ENCODE measurements around the gene ABI3. TPM values are rescaled to one million over a fixed set of nuclear protein-coding genes. Genes with fewer than 3 reads are reported as not detected.

Gene ABI3
- total RNA-seq, 2 donors from 2014 or later: 3.0 to 9.0 TPM

DNA sequence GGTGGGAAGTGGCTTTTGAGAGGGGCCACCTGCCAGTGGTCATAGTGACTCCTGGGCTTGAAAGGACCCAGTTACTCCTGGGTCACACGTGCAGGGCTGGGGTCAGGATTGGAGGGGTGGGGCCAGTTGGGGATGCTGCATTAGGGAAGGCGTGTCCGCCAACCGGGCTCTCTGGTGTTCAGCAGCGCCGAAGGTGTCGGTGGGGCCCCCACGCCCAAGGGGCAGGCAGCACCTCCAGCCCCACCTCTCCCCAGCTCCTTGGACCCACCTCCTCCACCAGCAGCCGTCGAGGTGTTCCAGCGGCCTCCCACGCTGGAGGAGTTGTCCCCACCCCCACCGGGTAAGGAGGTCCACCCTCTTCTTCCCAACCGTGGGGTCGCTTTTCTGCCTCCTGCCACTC, 9.5 kb downstream of the ABI3 start:
- Histone ChIP-seq H3K4me3 (no peak overlapping the region), H3K27me3 (replicated peaks; ENCODE audit: insufficient read depth) (peaks cover 2% of the 10 kb centered on the region), H3K4me1 (replicated peaks) (no peaks in the 10 kb centered on the region), H3K9me3 (no peaks in the 10 kb centered on the region), H3K27ac (no peak overlapping the region), H3K36me3 (no peaks in the 10 kb centered on the region)
- 68% methylated on average over 15 of the region's 15 CpGs for WGBS
- no peak for DNase-seq (ENCODE audit: low spot score)
- no peak for TF ChIP-seq POLR2AphosphoS5 (IDR thresholded peaks at IDR 0.05)
- no peak for TF ChIP-seq CTCF (IDR thresholded peaks at IDR 0.05)
- no peak for TF ChIP-seq POLR2A (IDR thresholded peaks at IDR 0.05)
- intact Hi-C loops (cut with DNase I): no loop called here

DNA sequence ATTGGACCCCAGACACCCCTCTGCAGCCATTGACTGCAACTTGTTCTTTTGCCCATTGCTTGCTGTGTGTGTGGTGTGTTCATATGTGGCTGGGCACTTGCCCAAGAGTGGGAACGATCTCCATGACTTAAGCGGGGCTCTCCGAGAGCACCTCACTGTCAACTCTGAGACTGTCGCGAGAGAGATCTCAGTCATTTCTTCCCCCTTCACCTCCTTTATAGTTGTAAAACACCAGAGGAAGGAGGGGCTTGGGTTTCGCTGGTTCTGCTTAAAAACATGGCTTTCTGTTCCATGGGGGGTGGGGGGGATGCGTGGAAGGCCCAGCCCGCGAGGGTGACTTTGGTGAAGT, 12.6 kb downstream of the ABI3 start:
- H3K27me3 ChIP-seq (replicated peaks; ENCODE audit: insufficient read depth): peaks cover 2% of the 10 kb centered on the region
- WGBS: 8% methylated on average over 9 of the region's 9 CpGs
- TF ChIP-seq POLR2A (IDR thresholded peaks at IDR 0.05) (no peak), CTCF (IDR thresholded peaks at IDR 0.05) (no peak), POLR2AphosphoS5 (IDR thresholded peaks at IDR 0.05) (no peak)
- H3K4me3 ChIP-seq: no peak overlapping the region
- H3K9me3 ChIP-seq: no peaks in the 10 kb centered on the region
- intact Hi-C loops (cut with DNase I): no loop called here
- H3K36me3 ChIP-seq: no peaks in the 10 kb centered on the region
- no peak overlapping the region for H3K27ac ChIP-seq
- no peaks in the 10 kb centered on the region for H3K4me1 ChIP-seq (replicated peaks)
- DNase-seq (ENCODE audit: low spot score): no peak

GRCh38 chr17:49223517-49224197, 13.2 kb downstream of the ABI3 start:
- H3K27me3 ChIP-seq (replicated peaks; ENCODE audit: insufficient read depth): peaks cover 2% of the 10 kb centered on the region
- intact Hi-C loops (cut with DNase I): no loop called here
- H3K36me3 ChIP-seq: no peaks in the 10 kb centered on the region
- no peaks in the 10 kb centered on the region for H3K9me3 ChIP-seq
- TF ChIP-seq CTCF (IDR thresholded peaks at IDR 0.05) (peak; percentile 65 to 74 (median 69)), POLR2AphosphoS5 (IDR thresholded peaks at IDR 0.05) (no peak)
- 2% methylated on average over 31 of the region's 31 CpGs for WGBS
- peak; percentile 13 for DNase-seq (ENCODE audit: low spot score)
- H3K4me1 ChIP-seq (replicated peaks): no peaks in the 10 kb centered on the region
- no peak overlapping the region for H3K27ac ChIP-seq
- no peak overlapping the region for H3K4me3 ChIP-seq

DNA sequence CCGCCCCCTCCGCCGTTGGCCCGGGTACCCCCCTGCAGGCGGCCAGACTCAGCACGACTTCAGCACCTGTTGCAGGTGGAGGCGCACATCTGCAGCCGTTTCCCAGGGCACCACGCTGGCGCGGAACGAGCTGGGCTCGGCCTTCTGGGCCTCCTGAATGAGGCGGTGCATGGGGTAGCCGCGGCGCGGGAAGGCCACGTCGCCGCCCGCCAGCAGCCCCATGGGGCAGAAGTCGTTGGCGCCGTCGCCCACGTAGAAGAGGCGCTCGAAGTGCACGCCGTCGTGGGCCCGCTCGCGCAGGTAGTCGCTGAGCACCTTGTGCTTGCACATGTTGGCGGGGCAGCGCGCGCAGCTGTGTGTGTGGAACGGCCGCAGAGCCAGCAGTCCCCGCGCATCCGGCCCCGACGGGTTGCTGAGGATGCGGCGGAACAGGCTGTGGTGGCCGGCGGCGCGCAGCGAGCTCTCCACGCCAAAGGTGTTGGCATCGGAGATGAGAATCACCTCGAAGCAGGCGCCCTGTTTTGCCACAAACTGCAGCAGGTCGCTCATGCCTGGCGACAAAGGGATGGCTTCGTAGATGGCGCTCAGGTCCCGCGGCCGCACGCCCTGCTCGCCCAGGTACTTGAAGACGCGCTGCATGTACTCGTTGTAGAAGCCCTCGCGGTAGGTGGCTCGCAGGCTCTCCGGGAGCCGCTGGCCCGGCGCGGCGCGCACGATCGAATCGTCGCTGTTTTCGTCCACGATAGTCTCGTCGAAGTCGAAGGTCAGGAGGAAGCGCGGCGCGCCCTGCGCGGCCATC, 13.9 kb downstream of the ABI3 start:
- H3K27me3 ChIP-seq (replicated peaks; ENCODE audit: insufficient read depth): peaks cover 2% of the 10 kb centered on the region
- intact Hi-C loops (cut with DNase I): no loop called here
- H3K27ac ChIP-seq: no peak overlapping the region
- DNase-seq (ENCODE audit: low spot score): peak; percentile 10
- no peaks in the 10 kb centered on the region for H3K4me1 ChIP-seq (replicated peaks)
- H3K4me3 ChIP-seq: no peak overlapping the region
- H3K9me3 ChIP-seq: no peaks in the 10 kb centered on the region
- H3K36me3 ChIP-seq: no peaks in the 10 kb centered on the region
- WGBS: 2% methylated on average over 41 of the region's 95 CpGs
- TF ChIP-seq POLR2AphosphoS5 (IDR thresholded peaks at IDR 0.05): no peak
- TF ChIP-seq POLR2A (IDR thresholded peaks at IDR 0.05): no peak
- TF ChIP-seq CTCF (IDR thresholded peaks at IDR 0.05): no peak

DNA sequence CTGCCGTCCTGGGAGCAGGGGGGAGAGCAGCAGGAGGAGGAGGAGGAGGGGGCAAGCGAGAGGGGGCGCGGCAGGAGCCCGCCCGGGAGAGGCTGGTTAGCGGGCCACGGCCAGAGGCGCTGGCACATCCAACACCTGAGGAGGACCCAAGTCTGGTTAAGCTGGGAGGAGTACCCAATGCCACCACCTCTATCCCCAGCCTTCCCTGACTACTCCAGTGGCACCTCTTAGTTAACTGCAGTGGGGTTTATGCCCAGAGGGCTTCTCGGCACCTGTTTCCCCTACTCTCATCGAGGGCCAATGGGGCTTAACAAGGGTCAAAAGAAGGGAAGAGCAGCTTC, 14.5 kb downstream of the ABI3 start:
- peaks cover 3% of the 10 kb centered on the region for H3K4me1 ChIP-seq (replicated peaks)
- 29% methylated on average over 11 of the region's 11 CpGs for whole genome bisulfite sequencing
- peaks cover 1% of the 10 kb centered on the region for H3K27me3 ChIP-seq (replicated peaks; ENCODE audit: insufficient read depth)
- no peak for DNase-seq (ENCODE audit: low spot score)
- H3K9me3 ChIP-seq: no peaks in the 10 kb centered on the region
- intact Hi-C loops (cut with DNase I): no loop called here
- no peak overlapping the region for H3K4me3 ChIP-seq
- H3K27ac ChIP-seq: no peak overlapping the region
- TF ChIP-seq POLR2A (IDR thresholded peaks at IDR 0.05): no peak
- no peak for TF ChIP-seq CTCF (IDR thresholded peaks at IDR 0.05)
- TF ChIP-seq POLR2AphosphoS5 (IDR thresholded peaks at IDR 0.05): no peak
- H3K36me3 ChIP-seq: no peaks in the 10 kb centered on the region
